Lower lobe of right lung (tissue), 2 donors: ENCODE data around the gene HCN4. TPM values are rescaled to one million over a fixed set of nuclear protein-coding genes. Genes with fewer than 3 reads are reported as not detected.
"Not testable (repeated sequence)": the region's sequence is repeated elsewhere in the genome, so short reads cannot be mapped to it uniquely, and the experiment has no call there.

Source experiments
- ATAC-seq, 2 donors: fragments of 200-7000 bp; cut with Tn5 transposase; one replicate each; pipeline ENCODE4 v1.9.1; 2020 to 2022; ENCODE audit warnings: mild to moderate bottlenecking in 2 of 2, moderate library complexity in 2 of 2
- DNase-seq: peaks from one replicate; pipeline ENCODE4 v3.0.0-alpha.2; 2020
- H3K27ac ChIP-seq: fragments of 200-600 bp; one replicate; pipeline ENCODE4 v1.8.0; 2022
- H3K27me3 ChIP-seq: fragments of 200-600 bp; one replicate; pipeline ENCODE4 v1.8.0; 2022; ENCODE audit warnings: low read depth
- H3K36me3 ChIP-seq: fragments of 200-600 bp; one replicate; pipeline ENCODE4 v1.8.0; 2022; ENCODE audit warnings: mild to moderate bottlenecking
- H3K4me1 ChIP-seq: fragments of 200-600 bp; one replicate; pipeline ENCODE4 v1.8.0; 2022
- H3K4me3 ChIP-seq: fragments of 200-600 bp; one replicate; pipeline ENCODE4 v1.8.0; 2022; ENCODE audit warnings: mild to moderate bottlenecking
- H3K9me3 ChIP-seq: fragments of 200-600 bp; one replicate; pipeline ENCODE4 v1.8.0; 2022
- intact Hi-C: fragments of 100-400 bp; cut with DNase I; formaldehyde crosslinking; loops from one replicate; pipeline ENCODE4 v1.11.0; 2022
- total RNA-seq: library from RNA; stranded (reverse); fragmentation: NEBNext Ultra II Directional; extraction: Animal tissue kit (Norgen Biotek cat#: 25700); gene quantifications from one replicate; pipeline ENCODE4 v1.2.1, GENCODE V29; 2021
- TF ChIP-seq, protein P1 (sequence below): fragments of 200-600 bp; IDR thresholded peaks from one replicate; pipeline ENCODE4 v1.8.0; 2022; ENCODE audit warnings: antibody characterized with exemption, mild to moderate bottlenecking
- donor health status: DM: no; HTN: yes; CAD: no; lungs with severe emphysema.

The HCN4 gene
- total RNA-seq, 1 donor from 2014 or later: 0.18 TPM

DNA sequence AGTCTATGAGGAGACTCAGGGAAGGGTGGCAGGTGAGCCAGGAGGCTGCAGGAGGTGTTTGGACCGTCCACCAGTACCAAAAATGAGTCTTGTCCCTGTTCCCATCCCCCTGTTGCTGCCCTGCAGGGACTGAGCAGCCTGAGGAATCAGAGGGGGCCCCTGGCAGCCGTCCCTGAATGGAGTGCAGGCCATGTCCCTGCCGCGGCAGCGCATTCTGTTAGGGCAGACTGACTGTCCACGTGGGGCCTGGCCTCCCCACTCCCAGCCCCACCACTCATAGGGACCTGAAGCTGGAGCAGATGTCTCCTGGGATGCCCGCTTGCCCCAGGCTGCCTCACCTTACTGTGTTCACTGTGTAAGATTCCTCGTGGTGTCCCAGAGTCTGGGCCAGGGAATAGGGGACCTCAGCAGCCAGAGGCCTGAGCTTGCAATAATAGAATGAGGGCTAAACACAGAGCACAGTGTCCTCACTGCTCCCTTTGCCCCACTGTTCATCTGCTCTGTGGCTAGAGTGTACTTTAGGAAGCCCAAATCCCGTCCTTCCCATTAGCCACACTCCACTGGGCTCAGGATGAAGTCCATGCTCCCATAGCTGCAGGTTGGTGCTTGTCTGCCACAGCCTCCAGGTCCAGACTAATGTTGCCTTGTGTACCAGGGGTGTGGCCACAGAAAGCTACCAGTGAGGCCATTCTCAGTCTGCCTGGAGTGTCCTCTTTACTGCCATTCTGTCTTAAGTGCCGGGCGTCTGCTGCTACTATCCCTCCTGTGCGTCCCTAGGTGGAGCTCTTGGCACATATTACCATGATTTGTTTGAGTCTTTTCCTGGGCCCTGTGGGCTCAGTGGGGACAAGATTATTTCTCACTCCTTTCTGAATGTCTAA is 63.2 kb downstream of the HCN4 start:
- ATAC-seq (peak; percentile 66 to 81), DNase-seq (no peak)
- no peaks in the 10 kb centered on the region for H3K27me3 ChIP-seq
- TF ChIP-seq, protein P1, sequence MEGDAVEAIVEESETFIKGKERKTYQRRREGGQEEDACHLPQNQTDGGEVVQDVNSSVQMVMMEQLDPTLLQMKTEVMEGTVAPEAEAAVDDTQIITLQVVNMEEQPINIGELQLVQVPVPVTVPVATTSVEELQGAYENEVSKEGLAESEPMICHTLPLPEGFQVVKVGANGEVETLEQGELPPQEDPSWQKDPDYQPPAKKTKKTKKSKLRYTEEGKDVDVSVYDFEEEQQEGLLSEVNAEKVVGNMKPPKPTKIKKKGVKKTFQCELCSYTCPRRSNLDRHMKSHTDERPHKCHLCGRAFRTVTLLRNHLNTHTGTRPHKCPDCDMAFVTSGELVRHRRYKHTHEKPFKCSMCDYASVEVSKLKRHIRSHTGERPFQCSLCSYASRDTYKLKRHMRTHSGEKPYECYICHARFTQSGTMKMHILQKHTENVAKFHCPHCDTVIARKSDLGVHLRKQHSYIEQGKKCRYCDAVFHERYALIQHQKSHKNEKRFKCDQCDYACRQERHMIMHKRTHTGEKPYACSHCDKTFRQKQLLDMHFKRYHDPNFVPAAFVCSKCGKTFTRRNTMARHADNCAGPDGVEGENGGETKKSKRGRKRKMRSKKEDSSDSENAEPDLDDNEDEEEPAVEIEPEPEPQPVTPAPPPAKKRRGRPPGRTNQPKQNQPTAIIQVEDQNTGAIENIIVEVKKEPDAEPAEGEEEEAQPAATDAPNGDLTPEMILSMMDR: peak; percentile 34
- H3K4me1 ChIP-seq: no peaks in the 10 kb centered on the region
- intact Hi-C loops: no loop called here
- H3K27ac ChIP-seq: no peak overlapping the region
- H3K36me3 ChIP-seq: peaks cover 37% of the 10 kb centered on the region
- no peak overlapping the region for H3K4me3 ChIP-seq
- no peaks in the 10 kb centered on the region for H3K9me3 ChIP-seq

DNA sequence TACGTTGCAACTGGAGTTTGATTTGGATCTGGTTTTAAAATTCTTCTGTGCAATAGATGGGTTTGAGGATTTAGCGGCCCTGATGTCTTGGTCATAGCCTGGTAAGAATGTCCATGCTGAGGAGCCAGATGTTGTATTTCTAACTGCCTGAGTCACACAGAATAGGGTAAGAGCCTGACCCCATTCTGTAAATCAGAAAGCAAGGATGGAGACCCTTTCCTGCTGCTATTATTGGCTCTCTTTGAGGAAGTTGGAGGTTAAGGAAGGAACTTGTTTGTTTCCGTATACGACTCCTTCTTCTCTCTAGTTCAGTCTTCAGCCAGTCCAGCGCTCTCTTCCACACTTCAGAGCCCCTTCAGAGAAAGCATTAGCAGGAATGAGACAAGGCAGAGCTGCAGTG is 65.1 kb downstream of the HCN4 start:
- H3K27me3 ChIP-seq: no peaks in the 10 kb centered on the region
- H3K36me3 ChIP-seq: peaks cover 55% of the 10 kb centered on the region
- DNase-seq: no peak
- no peak for ATAC-seq
- H3K4me3 ChIP-seq: no peak overlapping the region
- intact Hi-C loops: no loop called here
- no peak overlapping the region for H3K27ac ChIP-seq
- H3K4me1 ChIP-seq: no peaks in the 10 kb centered on the region
- TF ChIP-seq, protein P1: no peak
- H3K9me3 ChIP-seq: no peaks in the 10 kb centered on the region

DNA sequence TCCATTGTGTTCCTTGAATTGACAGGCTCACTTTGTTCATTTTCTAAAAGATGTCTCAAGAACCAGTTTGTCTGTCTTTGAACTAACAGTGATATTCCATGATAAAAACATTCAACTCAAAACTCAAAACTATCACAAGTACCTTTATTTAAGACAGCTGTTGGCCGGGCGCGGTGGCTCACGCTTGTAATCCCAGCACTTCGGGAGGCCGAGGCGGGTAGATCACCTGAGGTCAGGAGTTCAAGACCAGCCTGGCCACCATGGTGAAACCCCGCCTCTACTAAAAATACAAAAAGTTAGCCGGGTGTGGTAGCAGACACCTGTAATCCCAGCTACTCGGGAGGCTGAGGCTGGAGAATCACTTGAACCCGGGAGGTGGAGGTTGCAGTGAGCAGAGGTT is 68.5 kb downstream of the HCN4 start:
- H3K36me3 ChIP-seq: peaks cover 63% of the 10 kb centered on the region
- H3K27me3 ChIP-seq, DNase-seq, H3K27ac ChIP-seq, intact Hi-C loops, H3K9me3 ChIP-seq, H3K4me1 ChIP-seq, ATAC-seq, H3K4me3 ChIP-seq: not testable (repeated sequence)

DNA sequence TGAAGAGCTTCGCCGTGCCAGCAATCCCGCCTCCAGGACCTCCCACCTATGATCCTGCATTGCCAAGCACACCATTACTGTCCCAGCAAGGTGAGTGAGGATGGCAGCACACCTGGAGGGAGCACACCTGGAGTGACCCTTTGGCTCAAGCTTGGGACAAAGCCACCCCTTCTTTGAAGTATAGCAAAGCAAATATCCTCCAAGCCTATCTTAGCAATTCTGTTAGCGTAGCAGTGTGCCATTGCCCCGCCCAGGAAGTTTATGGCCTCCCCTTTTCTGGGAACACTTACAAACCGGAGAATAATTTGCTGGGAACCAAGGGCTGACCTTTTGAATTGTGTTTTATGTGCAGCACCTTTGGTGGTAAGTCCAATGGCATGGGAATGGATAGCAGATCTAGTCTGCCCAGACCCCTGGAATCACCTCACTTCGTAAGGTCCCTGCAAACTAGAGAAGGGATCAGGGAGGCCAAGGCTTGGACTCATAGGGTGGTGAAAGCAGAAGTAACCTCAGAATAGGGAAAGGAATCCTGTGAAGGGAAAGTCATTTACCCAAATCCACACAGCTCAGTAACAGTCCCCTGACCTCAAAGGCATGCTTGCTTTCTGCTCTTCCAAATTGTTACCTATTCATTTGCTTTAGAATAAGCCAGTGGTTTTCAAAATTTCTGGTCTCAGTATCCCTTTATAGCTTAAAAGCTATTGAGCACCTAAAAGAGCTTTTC is 70.1 kb downstream of the HCN4 start:
- no peak for DNase-seq
- ATAC-seq: no peak
- H3K27ac ChIP-seq: no peak overlapping the region
- H3K9me3 ChIP-seq: no peaks in the 10 kb centered on the region
- H3K4me1 ChIP-seq: no peaks in the 10 kb centered on the region
- no peaks in the 10 kb centered on the region for H3K27me3 ChIP-seq
- intact Hi-C loops: no loop called here
- TF ChIP-seq, protein P1: no peak
- no peak overlapping the region for H3K4me3 ChIP-seq
- H3K36me3 ChIP-seq: peaks cover 69% of the 10 kb centered on the region

DNA sequence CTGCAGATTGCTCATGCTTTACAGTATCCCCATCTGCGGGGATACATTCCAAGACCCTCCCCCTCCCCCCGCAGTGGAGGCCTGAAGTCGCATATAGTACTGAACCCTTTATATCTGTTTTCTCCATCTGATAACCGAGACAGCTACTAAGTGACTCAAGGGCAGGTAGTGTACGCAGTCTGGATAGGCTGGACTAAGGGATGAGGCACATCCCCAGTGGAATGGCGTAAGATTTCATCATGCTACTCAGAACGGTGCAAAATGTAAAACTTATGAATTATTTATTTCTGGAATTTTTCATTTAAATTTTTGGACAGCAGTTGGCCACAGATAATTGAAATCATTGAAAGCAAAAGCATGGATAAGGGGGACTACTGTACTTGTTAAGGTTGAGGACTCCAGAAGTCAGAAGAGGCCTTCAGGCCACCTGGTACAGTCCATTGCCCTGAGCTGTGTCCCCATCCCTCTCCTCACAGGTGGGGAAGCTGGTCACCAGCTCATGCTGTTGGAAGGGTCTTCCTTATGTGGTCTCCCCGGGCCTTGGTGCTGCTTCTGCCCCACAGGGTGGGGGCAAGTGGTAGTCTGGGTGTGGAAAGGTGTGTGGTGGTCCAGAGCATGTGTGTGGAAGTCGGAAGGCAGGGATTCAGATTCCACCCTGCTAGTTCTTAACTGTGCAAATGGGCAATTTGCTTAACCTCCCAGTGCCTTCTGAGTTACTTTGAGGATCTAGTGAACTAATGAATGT is 72.0 kb downstream of the HCN4 start:
- H3K27ac ChIP-seq: no peak overlapping the region
- intact Hi-C loops: no loop called here
- no peaks in the 10 kb centered on the region for H3K4me1 ChIP-seq
- ATAC-seq: no peak
- TF ChIP-seq, protein P1: no peak
- no peak overlapping the region for H3K4me3 ChIP-seq
- no peak for DNase-seq
- H3K27me3 ChIP-seq: no peaks in the 10 kb centered on the region
- peaks cover 64% of the 10 kb centered on the region for H3K36me3 ChIP-seq
- no peaks in the 10 kb centered on the region for H3K9me3 ChIP-seq
